Activated CD8-positive, alpha-beta memory T cell treated with anti-CD3 and anti-CD28 coated beads, Interleukin-2, amount 50 U/mL, for 48 hours (primary cell): ENCODE measurements around the gene SLC44A3.
"Not testable (repeated sequence)": the region's sequence is repeated elsewhere in the genome, so short reads cannot be mapped to it uniquely, and the experiment has no call there.

Source experiments
- DNase-seq: peaks from one replicate; pipeline ENCODE4 v3.0.0-alpha.2; 2020

Gene SLC44A3

GRCh38 chr1:94840381-94840780 is 20.2 kb downstream of the SLC44A3 start:
- DNase-seq: not testable (repeated sequence)

- DNase-seq: no peak
These were observed 20.7 kb downstream of the SLC44A3 start for GRCh38 chr1:94840808-94841207.

GRCh38 chr1:94843430-94843829 is 23.3 kb downstream of the SLC44A3 start:
- DNase-seq: no peak

- DNase-seq: no peak
These were observed 23.7 kb downstream of the SLC44A3 start for GRCh38 chr1:94843846-94844245.

GRCh38 chr1:94846308-94846707 is 26.2 kb downstream of the SLC44A3 start:
- DNase-seq: no peak

- no peak for DNase-seq
These were observed 31.4 kb downstream of the SLC44A3 start for GRCh38 chr1:94851571-94851970.

- no peak for DNase-seq
These were observed 32.6 kb downstream of the SLC44A3 start for GRCh38 chr1:94852788-94853187.

- peak; percentile 82 for DNase-seq
These were observed 34.5 kb downstream of the SLC44A3 start for GRCh38 chr1:94854458-94855306.

- DNase-seq: no peak
These were observed 35.1 kb downstream of the SLC44A3 start for GRCh38 chr1:94855307-94855700.

GRCh38 chr1:94856004-94856403 is 35.8 kb downstream of the SLC44A3 start:
- DNase-seq: no peak

- no peak for DNase-seq
These were observed 36.7 kb downstream of the SLC44A3 start for GRCh38 chr1:94856868-94857267.

- no peak for DNase-seq
These were observed 38.1 kb downstream of the SLC44A3 start for GRCh38 chr1:94858276-94858675.

- DNase-seq: no peak
These were observed 39.0 kb downstream of the SLC44A3 start for GRCh38 chr1:94859174-94859573.

GRCh38 chr1:94862718-94863117 is 42.6 kb downstream of the SLC44A3 start:
- DNase-seq: no peak

- DNase-seq: no peak
These were observed 43.2 kb downstream of the SLC44A3 start for GRCh38 chr1:94863297-94863911.

- DNase-seq: no peak
These were observed 43.8 kb downstream of the SLC44A3 start for GRCh38 chr1:94863919-94864318.

GRCh38 chr1:94864821-94865220 is 44.7 kb downstream of the SLC44A3 start:
- DNase-seq: no peak

GRCh38 chr1:94865360-94865759 is 45.2 kb downstream of the SLC44A3 start:
- no peak for DNase-seq

GRCh38 chr1:94866164-94866807 is 46.1 kb downstream of the SLC44A3 start:
- DNase-seq: no peak

- no peak for DNase-seq
These were observed 50.9 kb downstream of the SLC44A3 start for GRCh38 chr1:94871031-94871430.

- no peak for DNase-seq
These were observed 52.8 kb downstream of the SLC44A3 start for GRCh38 chr1:94872771-94873495.

- DNase-seq: no peak
These were observed 53.6 kb downstream of the SLC44A3 start for GRCh38 chr1:94873520-94874351.
